NCI-H524 treated with DMSO at 0.1 percent for 48 hours (cell line): ENCODE data around the gene MROH2A.

Source experiments
- DNase-seq: peaks from one replicate; lab custom pipeline; 2025; lab: John Stamatoyannopoulos, UW

The MROH2A gene

DNA sequence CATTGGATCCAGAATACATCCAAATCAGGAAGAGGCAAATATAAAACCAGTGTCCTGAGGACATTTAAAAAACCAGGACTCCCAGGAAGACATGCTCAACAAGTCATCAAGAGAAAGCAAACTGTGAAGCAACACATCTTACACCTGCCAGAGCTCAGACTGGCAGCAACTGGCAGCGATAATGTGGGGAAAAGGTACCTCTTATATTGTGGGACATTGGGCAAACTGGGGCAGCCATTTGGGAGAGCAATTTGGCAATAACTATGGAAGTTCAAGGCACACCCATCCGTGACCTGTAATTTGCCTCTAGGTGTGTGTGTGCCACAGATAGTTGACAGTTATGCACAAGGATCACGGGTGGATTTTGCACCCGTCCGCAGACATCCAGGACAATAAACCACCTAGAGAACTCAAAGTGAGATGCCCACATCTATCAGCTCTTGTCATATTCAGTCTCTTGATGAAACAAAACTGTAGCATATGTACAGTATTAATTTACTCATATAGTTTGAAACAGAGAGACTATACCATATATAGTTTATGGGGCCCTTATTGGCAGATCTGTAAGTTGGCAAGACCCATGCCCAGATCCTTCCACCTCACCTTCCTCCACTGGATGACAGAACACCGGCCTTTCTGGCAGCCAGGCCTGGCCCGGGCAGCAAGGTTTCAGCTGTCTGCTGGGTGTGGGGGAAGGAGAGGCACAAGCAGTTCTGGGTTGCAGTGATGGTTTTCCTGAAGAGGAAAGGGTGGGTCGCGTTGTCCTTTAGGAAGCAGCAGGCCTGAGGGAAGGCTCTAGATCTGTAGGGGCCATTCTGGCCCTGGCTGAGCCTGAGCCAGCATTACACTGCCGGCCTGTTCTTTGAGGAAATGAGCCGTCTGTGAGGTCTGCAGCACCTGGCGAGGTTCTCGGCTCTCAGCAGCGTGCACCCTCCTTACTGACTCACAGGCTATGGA lies 57.4 kb downstream of the MROH2A start:
- no peak for DNase-seq

DNA sequence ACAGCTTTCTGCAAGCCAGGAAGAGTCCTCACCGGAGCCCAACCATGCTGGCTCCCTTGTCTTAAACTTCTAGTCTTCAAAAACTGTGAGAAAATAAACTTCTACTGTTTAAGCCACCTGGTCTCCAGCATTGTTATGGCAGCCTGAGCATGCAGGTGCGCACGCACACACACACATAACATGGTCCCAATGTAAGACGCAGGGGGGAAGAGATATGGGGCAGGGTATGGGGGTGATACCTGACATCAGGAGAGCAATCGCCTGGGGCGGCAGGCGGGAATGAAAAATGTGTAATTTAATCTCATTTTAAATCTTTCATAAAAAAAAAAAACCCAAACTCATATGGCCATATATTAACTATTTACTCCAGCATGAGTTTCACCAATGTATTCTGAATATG lies 58.2 kb downstream of the MROH2A start:
- DNase-seq: no peak

DNA sequence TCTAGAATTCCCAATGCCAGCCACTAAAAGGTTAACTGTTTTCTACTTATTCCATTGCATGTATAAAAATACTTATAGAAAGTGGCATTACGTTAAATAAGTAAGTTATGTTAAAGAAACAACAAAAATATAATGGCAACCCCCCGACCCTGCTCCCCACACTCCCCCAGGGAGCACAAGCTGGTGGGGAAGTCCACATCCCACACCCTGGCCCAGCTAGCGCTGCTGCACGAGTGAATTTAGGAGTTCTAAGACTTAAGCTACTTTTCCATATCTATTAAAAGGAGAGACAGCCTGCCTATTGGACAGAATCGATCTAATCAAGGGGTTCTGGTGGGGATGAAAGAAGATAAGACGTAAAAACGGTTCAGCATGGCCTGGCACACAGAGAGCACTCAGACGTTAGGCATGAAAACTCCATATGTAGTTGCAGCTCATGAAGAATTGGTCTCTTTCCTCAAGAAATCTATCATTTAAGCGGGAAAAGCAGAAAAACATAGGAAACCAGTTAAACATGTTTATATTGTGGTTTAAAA lies 59.6 kb downstream of the MROH2A start:
- no peak for DNase-seq

DNA sequence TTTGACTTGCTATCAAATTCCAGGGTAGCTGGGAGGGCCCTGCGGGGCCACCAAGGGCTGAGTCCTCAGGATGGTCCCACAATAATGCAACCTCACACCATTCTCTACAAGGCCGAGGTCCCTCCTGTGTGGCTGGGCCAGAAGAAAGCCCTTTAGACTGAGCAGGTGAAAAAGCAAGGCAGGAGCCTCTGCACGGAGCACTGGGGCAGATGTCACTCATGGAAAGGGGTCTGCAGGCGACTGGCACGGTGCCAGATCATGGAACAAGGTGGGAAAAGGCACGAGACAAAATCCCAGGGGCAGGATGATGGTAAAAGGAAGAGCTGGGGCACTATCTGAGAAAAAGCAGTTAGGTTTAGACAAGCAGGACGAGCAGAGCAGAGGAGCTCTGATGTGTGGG lies 60.1 kb downstream of the MROH2A start:
- no peak for DNase-seq

DNA sequence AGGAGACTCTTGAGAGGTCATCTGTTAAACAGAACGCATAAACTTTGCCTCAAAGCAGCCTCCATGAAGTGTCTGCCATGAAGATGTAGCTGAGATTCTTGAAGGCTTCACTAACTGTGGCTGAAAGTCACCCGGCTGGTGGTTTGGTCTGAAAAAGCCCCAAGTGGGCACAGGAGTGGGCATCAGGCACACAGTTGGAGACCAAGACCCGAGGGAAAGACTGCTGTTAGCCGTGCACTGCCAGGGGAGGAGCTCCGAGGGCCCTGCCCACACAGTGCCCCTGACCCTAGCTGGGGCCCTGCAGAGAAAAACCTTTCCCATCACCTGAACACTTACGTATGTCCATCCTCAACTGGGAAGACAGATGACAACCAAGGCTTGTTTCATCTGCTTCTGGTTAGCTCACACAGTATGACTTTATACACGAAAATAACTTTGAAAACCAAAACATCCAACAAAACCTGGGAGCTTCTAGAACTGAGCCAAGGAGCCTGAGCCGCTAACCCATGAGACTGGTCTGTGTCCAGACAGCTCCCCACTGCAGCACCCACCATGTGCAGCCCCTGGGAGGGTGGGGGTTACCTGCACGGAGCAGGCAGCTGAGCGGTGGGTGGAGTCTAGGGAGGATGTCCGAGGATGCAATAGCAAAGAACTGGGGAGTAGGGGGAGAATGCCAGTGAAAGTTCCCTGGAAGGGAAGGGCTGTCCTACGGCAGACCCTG lies 60.8 kb downstream of the MROH2A start:
- no peak for DNase-seq

DNA sequence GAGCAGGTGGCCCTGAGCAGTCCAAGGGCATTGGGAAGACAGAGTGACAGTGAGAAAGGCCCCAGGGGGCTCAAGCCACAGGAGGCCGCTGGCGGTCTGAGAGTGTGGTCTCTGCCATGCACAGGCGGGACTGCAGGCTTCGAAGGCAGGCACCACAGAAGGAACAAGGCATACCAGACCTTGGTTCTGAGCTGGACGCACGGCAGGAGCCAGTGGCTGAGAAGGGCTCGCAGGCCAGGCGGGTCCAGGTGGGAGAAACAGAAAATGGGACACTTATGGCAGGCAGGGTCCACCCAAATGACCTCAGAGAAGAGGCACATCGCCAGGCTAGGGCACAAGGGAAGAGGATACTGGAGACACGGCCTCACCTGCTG lies 61.3 kb downstream of the MROH2A start:
- DNase-seq: no peak

DNA sequence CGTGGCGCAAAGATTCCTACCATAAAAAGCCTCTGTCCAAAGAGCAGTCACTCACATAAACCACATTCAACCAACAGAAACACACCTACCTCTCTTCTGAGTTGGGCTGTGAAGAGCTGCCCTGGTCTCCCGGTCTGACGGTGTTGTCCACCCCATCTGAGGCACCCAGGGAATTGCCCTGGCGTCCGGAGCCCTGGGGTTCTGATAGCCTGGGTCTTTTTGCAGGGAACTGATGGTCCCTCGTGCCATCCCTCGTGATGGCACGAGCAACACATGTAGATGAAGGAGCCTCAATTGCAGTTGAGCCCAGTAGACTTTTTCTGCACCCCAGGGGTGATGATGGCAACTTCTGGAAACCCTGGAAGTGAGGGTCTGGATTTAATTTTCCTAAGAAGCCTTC lies 62.4 kb downstream of the MROH2A start:
- DNase-seq: no peak

DNA sequence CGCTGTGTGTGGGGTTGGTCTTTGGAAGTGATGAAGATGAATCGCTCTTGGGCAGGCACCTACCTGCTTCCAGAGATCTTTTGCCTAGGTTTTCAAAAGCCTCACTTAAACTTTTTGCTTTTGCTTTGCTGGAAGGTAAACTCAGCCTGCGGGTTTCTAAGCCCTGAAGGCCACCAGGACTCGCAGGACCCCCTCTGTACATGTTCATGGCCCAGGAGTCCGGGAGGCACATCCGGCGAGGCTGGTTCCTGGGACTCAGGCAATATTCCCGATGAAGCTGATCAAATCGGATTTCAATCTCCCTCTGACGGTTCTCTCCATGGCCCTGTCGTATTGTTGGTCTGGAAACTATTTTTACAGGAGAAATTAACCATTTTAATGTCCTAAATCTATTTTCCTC lies 63.1 kb downstream of the MROH2A start:
- no peak for DNase-seq

DNA sequence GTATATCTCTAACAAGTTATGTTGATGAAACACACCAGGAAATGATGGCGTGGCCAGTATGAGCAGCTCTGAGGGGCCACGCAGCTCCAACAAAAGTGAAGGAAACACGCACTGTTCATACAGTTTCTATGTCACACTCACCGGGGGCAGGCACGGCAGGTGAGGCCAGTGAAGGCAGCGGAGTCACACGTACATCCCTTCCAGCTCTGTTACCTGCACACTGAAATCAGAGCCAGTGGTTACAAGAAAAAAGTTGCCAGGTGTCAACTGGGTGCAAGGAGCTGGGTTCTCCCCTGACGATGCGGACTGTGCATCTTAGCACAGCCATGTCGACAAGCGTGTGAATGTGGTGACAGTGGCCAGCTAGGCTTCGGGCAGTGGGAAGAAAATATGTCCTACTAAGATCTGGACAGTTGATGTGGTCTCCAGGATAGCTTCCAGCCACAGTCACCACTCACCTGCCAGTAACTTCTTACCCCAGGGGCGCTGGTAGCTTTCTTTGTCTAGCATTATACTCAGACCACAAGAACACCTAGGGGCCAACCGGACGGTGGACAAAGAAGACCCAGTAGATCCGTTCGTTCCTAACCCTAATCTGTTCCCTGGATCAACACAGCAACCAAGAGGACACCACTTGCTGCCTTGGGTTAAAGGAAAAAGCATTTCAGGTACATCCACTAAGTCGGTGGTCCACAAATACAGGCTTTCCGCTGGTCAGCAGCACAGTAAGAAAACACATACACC lies 66.1 kb downstream of the MROH2A start:
- DNase-seq: no peak

DNA sequence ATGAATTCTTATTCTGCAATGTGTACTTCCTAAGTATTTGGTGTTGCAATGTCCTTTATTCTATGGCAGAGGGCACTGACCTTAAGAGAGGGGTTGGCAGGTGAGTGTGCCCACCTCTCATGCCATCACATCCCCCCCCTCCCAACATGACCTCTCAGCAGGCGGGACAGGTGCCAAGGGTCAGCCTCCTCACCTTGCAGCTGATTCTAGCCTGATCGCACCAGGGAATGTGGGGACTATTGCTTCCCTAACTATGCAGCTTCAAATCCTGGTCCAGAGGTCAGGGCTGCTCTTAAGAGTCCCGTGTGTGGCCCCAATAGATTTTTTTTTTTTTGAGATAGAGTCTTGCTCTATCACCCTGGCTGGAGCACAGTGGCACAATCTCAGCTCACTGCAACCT lies 66.7 kb downstream of the MROH2A start:
- no peak for DNase-seq

DNA sequence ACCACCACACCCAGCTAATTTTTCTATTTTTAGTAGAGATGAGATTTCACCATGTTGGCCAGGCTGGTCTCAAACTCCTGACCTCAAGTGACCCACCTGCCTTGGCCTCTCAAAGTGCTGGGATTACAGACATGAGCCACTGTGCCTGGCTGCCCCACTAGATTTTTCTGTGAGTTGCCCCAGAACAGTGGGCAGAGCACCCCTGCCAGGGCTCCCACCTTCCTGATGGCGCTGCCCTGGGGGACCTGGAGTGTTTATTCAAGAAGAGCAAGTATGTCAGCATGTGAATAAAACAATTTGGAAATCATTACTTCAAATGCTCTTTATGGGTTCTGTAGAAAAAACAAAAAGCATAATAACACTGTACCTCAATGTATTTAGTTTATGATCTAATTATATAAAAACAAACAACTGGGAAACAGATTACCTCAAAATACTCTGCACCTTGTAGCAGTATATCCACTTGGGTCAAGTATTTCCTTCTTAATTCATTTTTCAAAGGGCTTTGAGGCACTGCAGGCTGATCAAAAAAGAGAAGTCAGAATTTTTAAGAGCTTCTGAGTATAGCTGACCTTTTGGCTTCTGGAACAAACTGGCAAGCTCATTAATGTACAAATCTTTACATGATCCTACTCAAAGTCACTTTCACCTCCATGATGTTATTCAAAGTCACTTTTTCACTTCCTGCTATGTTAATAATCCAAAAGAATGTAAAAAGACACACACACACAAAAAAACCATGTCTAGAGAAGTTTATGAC lies 67.4 kb downstream of the MROH2A start:
- no peak for DNase-seq

DNA sequence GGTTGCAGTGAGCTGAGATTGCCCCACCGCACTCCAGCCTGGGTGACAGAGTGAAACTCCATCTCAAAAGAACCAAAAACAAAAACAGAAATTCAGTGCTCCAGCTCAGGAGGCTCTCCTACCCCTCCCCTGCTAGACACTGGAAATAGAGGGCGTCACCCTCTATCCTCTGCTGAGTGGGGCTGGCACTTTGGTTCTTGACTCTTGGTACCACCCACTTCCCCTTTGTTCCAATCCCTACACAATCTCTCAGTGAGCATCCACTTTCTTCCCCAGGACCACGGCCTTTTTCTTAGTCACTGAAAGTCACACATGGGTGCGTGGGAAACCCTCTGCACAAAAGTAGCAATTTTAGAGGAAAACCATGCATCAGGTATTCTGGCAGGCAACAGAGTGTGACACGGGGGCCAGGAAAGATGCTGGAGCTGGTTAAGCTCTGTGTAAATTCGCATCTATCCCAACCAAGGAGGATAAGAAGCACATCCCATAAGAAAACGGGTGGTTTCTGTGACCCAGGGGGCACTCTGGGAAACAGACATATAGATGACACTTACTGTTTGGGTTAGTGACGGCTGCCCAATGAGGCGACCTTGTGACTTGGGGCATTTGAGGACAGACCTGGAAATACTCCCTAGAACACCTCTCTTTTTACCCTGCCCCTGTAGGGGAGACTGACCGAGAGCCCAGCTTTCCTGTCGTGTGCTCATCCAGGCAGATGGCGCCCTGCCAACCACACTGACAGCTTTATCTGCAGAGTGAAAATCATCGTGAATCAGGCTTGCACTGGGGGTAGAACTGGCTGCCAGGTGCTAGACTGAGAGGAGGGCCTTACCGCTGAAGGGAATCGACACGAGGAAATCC lies 68.5 kb downstream of the MROH2A start:
- no peak for DNase-seq

DNA sequence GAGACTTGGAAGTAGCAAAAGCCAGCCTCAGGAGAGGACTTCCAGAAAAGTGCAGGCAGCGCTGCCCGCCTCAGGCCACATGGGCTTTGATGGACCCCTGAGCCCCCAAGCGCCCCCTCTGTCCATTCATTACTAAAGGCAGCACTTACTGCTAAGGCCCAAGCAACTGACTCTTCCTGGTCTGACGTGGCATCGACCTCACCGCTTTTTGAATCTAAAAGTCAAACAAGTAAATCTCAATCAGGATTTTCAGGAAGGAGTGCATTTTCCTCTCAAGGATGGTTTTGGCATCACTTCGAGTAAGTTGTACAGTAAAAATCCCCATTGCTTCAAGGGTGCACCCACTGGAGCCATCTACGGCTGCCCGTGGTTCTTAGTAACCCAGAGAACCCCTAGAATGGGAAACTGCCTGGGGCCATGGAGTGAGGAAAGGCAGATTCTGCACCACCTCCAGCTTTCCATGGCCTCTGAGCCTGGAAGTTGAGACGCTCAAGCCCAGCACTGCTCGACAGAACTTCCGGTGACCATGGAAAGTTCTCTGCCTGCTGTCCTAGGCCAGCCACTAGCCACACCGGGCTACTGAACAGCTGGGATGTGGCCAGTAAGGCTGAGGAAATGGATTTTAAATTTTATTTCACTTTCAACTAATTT lies 69.2 kb downstream of the MROH2A start:
- no peak for DNase-seq

DNA sequence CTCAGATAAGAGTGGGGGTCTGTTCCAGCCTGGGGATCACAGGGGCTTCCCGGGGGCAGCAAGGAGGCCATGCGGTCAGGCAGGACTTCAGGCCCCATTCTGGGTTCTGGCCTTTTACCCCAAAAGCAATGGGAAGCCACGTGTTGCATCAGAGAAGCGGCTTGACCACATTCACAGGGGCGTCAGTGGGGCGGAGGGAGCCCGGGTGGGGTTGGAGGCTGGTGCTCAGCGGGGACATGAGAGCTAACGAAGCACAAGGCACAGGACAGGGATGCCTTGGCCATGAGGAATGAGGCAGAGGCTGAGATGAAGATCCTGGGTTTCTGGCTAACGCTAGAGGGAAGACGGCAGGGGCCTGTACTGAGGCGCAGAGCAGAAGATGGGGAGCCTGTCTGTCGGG lies 70.1 kb downstream of the MROH2A start:
- no peak for DNase-seq

DNA sequence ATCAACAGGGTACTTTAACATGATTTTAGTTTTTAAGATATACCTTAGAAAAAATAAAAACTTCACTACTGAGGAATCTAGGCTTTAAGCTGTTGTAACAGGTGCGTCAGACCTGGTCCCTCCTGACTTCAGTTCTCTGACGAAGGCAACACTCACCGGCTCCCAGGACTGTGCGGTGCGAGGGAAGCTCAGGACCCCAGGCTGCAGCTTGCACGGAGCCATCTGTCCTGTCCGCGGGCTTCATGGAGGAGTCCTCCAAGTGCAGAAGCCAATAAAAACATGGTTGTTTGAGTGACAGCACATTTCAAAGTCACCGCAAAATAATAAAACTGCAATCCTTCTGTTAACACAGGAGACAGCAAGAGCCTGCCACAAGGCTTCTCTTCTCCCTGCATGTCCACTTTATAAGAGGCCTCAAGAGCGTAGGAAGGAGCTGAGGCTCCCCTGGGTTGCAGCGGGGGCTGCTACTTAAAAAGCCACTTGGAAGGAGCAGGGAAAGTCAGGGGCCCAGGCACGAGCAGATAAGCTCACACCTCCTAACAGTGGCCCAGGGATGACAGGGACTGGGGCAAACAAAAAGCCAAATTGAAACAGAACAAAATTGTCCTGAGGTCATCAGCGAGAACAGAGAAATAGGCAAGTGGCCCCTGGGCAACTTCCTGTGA lies 71.6 kb downstream of the MROH2A start:
- no peak for DNase-seq

DNA sequence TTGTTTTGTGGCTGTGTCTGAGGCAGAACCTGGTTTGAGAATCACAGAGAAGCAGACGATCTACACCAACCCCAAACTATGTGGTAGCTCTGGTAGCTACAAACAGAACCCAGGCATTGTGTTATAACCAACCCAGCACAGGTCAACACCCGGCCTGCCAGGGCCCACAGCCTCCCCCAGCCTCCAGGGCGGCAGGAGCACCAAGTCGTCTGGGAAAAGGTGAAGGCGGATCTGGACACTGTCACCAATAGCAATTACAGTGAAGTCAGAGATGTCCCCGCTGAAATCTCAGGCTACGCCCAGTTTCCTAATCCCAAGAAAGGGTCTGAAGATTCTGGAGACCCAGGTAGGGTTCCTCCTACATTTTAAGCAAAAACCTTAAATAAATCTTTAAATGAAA lies 72.6 kb downstream of the MROH2A start:
- no peak for DNase-seq

DNA sequence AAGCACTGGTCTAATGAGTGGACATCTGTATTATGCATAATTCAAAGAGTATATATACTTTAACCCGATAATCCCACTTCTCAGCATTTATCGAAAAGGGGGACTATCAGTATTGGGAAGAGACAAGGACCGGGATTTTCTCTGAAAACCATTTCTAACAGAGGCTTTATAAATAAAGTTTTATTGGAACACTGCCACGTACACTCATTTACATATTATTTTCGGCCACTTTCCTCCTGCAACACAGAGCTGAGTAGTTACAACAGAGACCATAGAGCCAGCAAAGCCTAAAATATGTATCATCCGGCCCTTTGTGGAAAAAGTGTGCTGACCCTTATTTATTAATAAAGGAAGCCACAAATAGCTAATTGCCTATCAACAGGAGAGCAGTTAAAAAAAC lies 73.0 kb downstream of the MROH2A start:
- no peak for DNase-seq

DNA sequence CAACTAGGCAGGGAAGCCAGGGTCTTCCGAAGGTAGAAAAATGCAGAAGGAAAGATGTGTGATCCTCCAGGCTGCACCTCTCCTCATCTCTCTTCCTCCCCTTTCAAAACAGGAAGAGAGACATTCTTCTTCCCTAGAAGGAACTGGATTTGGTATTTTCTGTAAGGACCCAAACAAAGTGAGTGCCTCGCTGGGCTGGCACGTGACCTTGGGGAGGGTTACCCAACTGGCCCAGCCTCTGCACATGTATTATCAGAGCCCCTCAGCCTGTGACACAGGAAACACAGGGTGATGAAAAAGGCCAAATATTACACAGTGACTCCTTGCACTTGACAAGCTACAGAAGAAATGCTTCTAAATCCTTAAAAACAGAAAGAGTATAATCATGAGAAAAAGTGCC lies 73.9 kb downstream of the MROH2A start:
- no peak for DNase-seq

DNA sequence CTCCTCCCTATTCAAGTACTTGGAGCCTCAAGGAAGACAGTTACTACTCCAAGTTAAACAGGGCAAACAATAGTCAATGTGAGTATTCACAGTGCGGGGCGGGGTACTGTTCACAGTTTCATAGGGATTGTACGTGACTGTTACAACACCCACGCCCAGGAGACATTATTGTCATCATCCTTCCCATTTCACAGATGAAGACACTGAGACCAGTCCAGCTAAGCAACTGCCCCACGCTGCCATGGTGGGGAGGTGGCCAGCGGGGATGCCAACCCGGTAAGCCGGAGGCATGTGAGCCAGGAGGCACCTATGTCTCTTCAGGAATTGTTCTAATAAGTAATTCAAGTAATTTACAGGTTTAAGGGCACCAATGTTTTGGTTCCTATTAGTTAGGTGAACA lies 75.2 kb downstream of the MROH2A start:
- DNase-seq: no peak

DNA sequence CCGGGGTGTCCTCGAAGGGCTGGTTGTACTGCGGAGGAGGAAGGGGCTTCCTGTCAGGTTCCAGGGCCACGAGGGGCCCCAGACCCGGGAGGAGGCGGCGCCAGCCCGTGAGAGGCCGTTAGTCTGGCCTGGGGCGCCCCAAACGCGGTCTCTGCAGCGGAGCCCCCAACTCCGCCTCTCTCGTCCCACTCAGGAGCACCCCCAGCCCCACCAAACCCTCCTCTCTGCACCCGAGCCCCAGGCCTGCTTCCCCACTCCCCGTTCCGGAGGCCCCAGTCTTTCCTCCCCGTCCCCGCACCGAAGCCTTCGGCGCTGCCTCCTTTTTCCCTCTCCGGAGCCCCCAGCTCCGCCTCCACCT lies 75.7 kb downstream of the MROH2A start:
- no peak for DNase-seq
